HUES48 (cell line): ENCODE data around the gene PACS2.

Experiments
- H3K27ac ChIP-seq: one replicate; pipeline ENCODE4 v1.7.0; 2013; ENCODE audit warnings: low read depth, low read length, inconsistent platforms
- H3K27me3 ChIP-seq: 2 replicates; pipeline ENCODE4 v1.6.1; 2013; ENCODE audit warnings: mild to moderate bottlenecking, low read length; ENCODE audit not compliant: control insufficient read depth, insufficient read depth
- H3K36me3 ChIP-seq: 2 replicates; pipeline ENCODE4 v1.6.1; 2013; ENCODE audit warnings: low read length; ENCODE audit not compliant: control insufficient read depth, insufficient read depth
- H3K4me1 ChIP-seq: 2 replicates; pipeline ENCODE4 v1.6.1; 2013; ENCODE audit warnings: mild to moderate bottlenecking, low read length; ENCODE audit not compliant: control insufficient read depth, insufficient read depth
- H3K4me3 ChIP-seq: 2 replicates; pipeline ENCODE4 v1.5.1; 2013; ENCODE audit warnings: mild to moderate bottlenecking, low read depth, low read length
- H3K9ac ChIP-seq: 2 replicates; pipeline ENCODE4 v1.6.1; 2013; ENCODE audit warnings: mild to moderate bottlenecking, low read depth, low read length, moderate library complexity
- H3K9me3 ChIP-seq: 2 replicates; pipeline ENCODE4 v1.6.1; 2013; ENCODE audit warnings: low read length; ENCODE audit not compliant: control insufficient read depth, insufficient read depth

The PACS2 gene

DNA sequence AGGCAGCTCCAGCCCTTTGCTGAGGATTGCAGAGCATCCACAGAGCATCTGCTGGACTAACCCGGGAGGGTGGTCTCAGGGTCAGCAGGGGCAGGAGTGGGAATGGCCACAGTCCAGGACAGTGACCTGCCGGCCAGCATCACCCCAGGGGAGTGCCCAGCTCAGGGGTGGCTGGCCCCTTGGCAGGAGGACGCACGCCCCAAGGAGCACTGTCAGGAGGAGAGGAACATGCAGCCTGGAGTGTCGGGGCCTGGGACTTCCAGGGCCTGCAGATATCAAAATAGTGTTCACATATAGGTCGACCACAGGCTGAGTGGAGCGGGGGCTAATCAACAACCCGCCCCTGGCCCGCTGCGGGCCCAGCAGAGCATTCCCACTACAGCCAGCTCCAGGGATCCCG is 50.6 kb downstream of the PACS2 start:
- no peak overlapping the region for H3K9ac ChIP-seq
- H3K9me3 ChIP-seq: no peaks in the 10 kb centered on the region
- H3K4me3 ChIP-seq: no peak overlapping the region
- H3K36me3 ChIP-seq: peaks cover 7% of the 10 kb centered on the region; the same call in 1 of the 2 replicates
- H3K27ac ChIP-seq: no peak overlapping the region
- H3K4me1 ChIP-seq: no peaks in the 10 kb centered on the region
- H3K27me3 ChIP-seq: no peaks in the 10 kb centered on the region

DNA sequence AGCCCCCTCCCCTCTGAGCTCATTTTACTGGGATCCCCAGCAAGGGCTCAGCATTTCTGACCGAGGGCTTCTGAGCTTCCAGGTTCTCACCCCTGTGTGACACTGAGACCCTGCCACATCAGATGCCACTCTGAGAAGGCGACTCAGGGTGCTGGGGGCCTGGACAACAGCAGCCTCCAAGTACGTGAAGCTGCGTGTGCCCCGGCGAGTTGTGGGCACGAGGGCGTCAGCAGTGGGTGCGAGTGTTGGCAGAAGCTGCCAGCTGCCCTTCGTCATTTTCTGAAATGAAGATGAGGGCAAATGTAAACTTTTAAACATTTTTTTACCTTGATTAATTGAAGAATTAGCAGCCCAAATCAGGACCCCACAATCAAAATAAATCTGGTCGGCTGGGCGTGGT is 51.1 kb downstream of the PACS2 start:
- H3K27ac ChIP-seq: no peak overlapping the region
- no peak overlapping the region for H3K9ac ChIP-seq
- no peaks in the 10 kb centered on the region for H3K27me3 ChIP-seq
- H3K4me3 ChIP-seq: no peak overlapping the region
- H3K4me1 ChIP-seq: no peaks in the 10 kb centered on the region
- H3K36me3 ChIP-seq: peaks cover 6% of the 10 kb centered on the region; the same call in 1 of the 2 replicates
- no peaks in the 10 kb centered on the region for H3K9me3 ChIP-seq

DNA sequence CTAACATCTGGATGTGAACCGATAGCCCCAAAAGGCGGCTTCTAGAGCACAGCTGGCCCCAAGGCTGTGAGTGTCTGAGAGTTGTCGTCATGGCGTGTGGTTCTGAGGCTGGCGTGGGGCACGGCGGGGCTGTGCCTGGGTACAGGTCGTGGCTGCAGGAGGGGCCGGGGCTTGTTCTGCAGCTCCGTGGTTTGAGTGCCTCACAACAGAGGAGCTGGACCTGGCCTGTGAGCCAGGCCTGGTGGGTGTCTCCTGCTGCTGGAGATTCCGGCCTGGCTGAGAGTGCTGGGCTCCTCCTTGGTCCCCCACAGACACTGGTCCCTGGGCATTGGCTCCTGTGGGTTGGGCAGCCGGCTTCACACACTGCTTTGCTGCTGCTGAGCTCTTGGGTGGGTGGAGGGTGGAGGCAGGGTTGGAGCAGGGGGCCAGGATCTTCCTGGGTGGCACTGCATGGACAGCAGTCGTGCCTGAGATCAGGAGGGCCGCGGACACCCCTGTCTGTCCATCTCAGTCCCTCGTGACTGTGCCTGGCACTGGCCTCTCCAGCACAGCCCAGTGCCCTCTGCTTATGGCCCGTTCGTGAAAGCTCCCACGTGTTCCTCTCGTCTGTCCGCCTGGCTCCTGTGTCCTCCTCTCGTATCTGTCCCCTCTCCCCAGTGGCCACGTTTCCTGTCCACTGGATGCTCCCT is 52.0 kb downstream of the PACS2 start:
- Histone ChIP-seq H3K36me3 (0 out of 2 replicates have a peak, but pooled peaks cover 2% of the 10 kb centered on the region), H3K9me3 (no peaks in the 10 kb centered on the region), H3K9ac (no peak overlapping the region)

DNA sequence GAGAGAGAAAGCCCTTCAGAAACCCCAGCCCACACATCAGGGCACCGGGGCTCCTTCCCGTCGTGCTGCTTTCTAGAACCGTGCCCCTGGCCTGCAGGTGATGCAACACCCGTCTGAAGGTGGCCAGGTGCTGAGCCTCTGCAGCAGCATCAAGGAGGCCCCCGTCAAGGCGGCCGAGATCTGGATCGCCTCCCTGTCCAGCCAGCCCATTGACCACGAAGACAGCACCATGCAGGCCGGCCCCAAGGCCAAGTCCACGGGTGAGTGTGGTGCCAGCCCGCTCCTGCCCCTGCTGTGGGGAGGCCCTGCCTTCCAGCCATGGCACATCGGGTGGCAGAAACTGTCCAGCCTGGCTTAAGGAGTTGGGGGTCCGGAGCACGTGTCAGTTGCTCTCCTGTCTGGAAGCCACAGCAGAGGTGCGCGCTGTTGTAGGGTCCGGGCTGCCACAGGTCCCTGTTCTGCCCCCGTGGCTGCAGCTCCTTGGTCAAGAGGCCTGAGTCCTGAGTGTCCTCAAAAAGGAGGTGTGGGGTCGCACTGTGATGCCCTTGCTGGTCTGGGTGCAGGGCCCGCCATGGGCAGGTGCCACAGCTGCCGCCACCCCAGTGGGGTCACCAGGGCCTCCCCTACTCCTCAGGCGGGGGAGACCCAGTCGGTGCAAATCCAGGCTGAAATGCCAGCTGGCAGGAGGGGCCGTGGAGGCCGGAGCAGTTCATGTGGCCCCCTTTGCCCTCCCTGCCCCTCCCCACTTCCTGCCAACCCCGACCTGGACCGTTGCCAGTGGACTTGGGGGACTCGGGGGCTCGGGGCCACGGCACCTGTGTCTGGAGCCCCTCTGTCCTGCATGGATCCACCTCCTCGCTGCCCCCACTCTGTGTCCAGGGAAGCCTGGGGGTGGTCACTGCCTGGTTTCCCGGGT is 52.8 kb downstream of the PACS2 start:
- H3K9me3 ChIP-seq: no peaks in the 10 kb centered on the region
- no peaks in the 10 kb centered on the region for H3K4me1 ChIP-seq
- H3K9ac ChIP-seq: no peak overlapping the region
- 0 out of 2 replicates have a peak, but pooled peaks cover 2% of the 10 kb centered on the region for H3K36me3 ChIP-seq
- H3K27me3 ChIP-seq: no peaks in the 10 kb centered on the region
- no peak overlapping the region for H3K4me3 ChIP-seq
- H3K27ac ChIP-seq: no peak overlapping the region

More for the DNA sequence above, 52.0 kb downstream of the PACS2 start:
- H3K4me1 ChIP-seq: no peaks in the 10 kb centered on the region
- H3K27ac ChIP-seq: no peak overlapping the region
- no peak overlapping the region for H3K4me3 ChIP-seq
- no peaks in the 10 kb centered on the region for H3K27me3 ChIP-seq

DNA sequence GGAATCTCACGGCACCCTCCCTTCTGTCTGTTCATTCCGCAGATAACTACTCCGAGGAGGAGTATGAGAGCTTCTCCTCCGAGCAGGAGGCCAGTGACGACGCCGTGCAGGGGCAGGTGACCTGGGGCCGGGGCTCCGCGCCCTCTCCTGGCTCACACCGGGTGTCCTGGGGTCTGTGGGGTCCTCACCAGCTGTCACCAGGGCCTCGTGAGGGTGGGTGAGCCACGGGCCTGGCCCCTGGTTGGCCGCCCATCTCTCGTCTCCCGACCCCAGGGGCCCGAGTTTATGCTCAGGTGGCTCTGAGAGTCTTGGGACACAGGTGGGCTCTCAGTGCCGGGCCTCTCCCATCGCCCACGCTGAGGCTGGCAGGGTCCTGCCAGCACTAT is 53.5 kb downstream of the PACS2 start:
- no peaks in the 10 kb centered on the region for H3K9me3 ChIP-seq
- H3K4me1 ChIP-seq: no peaks in the 10 kb centered on the region
- no peaks in the 10 kb centered on the region for H3K27me3 ChIP-seq
- H3K27ac ChIP-seq: no peak overlapping the region
- 0 out of 2 replicates have a peak, but pooled peaks cover 2% of the 10 kb centered on the region for H3K36me3 ChIP-seq
- no peak overlapping the region for H3K4me3 ChIP-seq
- no peak overlapping the region for H3K9ac ChIP-seq

DNA sequence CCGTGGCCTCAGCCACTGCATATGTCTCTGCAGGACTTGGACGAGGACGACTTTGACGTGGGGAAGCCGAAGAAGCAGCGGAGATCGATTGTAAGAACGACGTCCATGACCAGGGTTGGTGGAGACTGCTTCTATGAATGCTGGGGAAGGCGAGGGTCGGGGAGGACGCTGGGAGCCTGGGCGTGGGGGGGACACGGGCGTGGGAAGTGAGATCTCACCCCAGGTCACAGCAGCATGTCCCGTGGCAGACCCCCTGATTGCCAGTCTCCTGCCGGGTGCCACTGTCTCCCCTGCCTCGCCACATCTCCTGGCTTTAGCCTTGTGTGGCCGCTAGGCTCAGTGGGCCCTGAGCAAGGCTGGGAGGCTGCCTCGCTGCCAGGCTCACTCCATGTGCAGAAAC is 53.9 kb downstream of the PACS2 start:
- no peaks in the 10 kb centered on the region for H3K27me3 ChIP-seq
- H3K4me1 ChIP-seq: no peaks in the 10 kb centered on the region
- H3K9me3 ChIP-seq: no peaks in the 10 kb centered on the region
- no peak overlapping the region for H3K9ac ChIP-seq
- H3K4me3 ChIP-seq: no peak overlapping the region
- H3K36me3 ChIP-seq: 0 out of 2 replicates have a peak, but pooled peaks cover 2% of the 10 kb centered on the region
- no peak overlapping the region for H3K27ac ChIP-seq

DNA sequence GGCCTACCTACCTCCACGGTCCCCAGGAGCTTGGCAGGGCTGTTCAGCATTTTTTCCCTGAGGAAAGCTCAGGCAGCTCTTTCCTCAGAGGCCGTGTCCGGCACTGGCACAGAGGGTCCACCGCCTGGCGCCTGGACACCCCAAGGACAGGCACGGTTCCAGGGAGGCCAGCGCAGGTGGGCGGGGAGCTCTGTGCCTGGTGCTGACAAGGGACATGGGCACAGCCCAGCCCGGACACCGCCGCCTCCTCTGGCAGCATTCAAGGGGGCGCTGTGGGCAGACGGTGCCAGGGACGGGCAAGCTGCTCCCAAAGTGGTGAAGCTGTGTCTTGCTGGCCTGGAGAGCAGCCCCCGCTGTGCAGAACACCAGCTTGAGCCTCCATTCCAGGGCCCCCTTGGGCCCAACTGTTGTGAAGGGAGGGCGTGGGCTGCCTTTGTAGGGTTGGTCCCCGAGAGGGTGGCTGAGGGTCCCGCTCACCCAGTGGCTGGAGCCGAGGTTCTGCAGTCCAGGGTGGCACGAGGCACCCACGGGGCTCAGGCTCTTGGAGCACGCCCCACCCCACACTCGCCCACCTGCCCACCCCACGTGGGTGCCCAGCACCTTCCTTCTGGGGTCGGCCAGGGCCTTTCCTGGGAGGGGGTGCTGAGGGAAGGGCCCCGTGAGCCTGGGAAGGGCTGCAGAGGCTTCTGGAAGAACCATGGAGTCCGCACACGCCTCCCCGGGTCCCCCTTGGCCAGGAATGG is 54.5 kb downstream of the PACS2 start:
- H3K36me3 ChIP-seq: 0 out of 2 replicates have a peak, but pooled peaks cover 2% of the 10 kb centered on the region
- no peaks in the 10 kb centered on the region for H3K27me3 ChIP-seq
- H3K9ac ChIP-seq: no peak overlapping the region
- H3K4me3 ChIP-seq: no peak overlapping the region
- H3K9me3 ChIP-seq: no peaks in the 10 kb centered on the region
- no peak overlapping the region for H3K27ac ChIP-seq
- no peaks in the 10 kb centered on the region for H3K4me1 ChIP-seq

DNA sequence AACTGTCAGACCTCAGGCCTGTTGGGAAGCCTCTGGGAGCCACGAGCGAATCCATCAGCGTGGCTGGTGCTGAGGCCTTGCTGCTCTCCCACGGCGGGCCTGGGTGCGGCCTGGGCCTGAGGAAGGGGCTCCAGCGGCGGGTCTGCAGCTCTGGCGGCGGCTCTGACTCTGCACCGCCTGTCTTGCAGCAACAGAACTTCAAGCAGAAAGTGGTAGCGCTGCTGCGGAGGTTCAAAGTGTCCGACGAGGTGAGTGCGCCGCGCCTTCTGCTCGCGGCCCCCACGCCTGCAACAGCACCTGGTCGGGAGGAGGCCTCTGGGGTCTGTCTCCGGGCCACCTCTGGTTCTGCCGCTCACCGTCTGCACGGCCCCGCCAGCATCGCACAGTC is 55.1 kb downstream of the PACS2 start:
- H3K27me3 ChIP-seq: no peaks in the 10 kb centered on the region

DNA sequence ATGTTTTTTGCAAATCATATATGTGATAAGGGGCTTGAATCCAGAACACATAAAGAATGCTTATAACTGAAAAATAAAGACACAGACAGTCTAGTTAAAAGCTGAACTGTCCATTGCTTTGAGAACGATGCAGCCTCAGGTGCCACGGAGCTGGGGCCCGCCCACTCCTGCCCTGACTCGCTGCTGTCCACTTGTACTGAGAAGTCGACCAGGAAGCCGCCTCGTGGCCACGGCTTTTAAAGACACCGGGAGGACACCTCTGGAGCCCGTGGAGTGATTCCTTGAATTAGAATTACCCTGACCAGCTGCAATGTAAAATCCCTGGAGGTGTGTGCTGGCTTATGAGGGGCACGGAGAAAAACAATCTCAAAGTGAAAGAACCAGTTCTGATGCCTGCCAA is 59.8 kb downstream of the PACS2 start:
- no peak overlapping the region for H3K4me3 ChIP-seq
- no peaks in the 10 kb centered on the region for H3K9me3 ChIP-seq

More for the DNA sequence above, 55.1 kb downstream of the PACS2 start:
- no peaks in the 10 kb centered on the region for H3K9me3 ChIP-seq
- 0 out of 2 replicates have a peak, but pooled peaks cover 2% of the 10 kb centered on the region for H3K36me3 ChIP-seq
- H3K27ac ChIP-seq: no peak overlapping the region
- H3K4me3 ChIP-seq: no peak overlapping the region
- H3K9ac ChIP-seq: no peak overlapping the region
- H3K4me1 ChIP-seq: no peaks in the 10 kb centered on the region

DNA sequence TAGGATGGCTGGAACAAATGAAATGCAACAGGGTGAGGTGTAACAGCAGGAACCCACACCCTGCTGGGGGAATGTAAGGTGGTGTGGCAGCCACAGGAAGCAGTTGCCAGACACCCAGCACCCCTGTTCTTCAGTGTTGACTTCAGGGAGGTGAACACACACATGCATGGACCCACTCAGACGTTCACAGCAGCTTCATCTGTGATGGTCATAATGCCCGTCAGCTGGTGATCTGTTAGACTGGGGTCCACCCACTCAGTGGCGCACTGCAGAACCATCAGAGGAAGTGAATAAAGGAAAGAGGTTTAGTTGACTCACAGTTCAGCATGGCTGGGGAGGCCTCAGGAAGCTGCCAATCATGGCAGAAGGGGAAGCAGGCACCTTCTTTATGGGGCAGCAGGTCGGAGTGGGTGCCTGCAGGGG is 61.1 kb downstream of the PACS2 start:
- Histone ChIP-seq H3K27me3 (no peaks in the 10 kb centered on the region), H3K4me3 (no peak overlapping the region), H3K9ac (no peak overlapping the region), H3K9me3 (no peaks in the 10 kb centered on the region), H3K27ac (no peak overlapping the region), H3K4me1 (no peaks in the 10 kb centered on the region), H3K36me3 (0 out of 2 replicates have a peak, but pooled peaks cover 5% of the 10 kb centered on the region)

More for the DNA sequence above, 59.8 kb downstream of the PACS2 start:
- Histone ChIP-seq H3K27me3 (no peaks in the 10 kb centered on the region), H3K4me1 (no peaks in the 10 kb centered on the region), H3K36me3 (no peaks in the 10 kb centered on the region), H3K9ac (no peak overlapping the region), H3K27ac (no peak overlapping the region)
